ENCODE data around the gene GARNL3.
A peak's percentile ranks its signal among the peaks of the same experiment; 100 is the strongest.

Gene GARNL3

GRCh38 chr9:127264462-127265219 lies at the start of gene GARNL3:
Gene GARNL3 (plus strand): TSS chr9:127264774. CDS start chr9:127264878, 104 bp downstream.
- DNase-seq: no peak

- DNase-seq: no peak
These were observed 49.0 kb upstream of the GARNL3 start for GRCh38 chr9:127215268-127216209.

- no peak for DNase-seq
These were observed 48.2 kb upstream of the GARNL3 start for GRCh38 chr9:127216210-127216887.

- DNase-seq: no peak
These were observed 47.7 kb upstream of the GARNL3 start for GRCh38 chr9:127216888-127217217.

- DNase-seq: no peak
These were observed 45.8 kb upstream of the GARNL3 start for GRCh38 chr9:127218818-127219217.

GRCh38 chr9:127219520-127219919 lies 45.1 kb upstream of the GARNL3 start:
- DNase-seq: no peak

- no peak for DNase-seq
These were observed 42.9 kb upstream of the GARNL3 start for GRCh38 chr9:127221695-127222094.

GRCh38 chr9:127222388-127223095 lies 42.0 kb upstream of the GARNL3 start:
- no peak for DNase-seq

GRCh38 chr9:127223266-127223665 lies 41.3 kb upstream of the GARNL3 start:
- no peak for DNase-seq

- DNase-seq: no peak
These were observed 40.8 kb upstream of the GARNL3 start for GRCh38 chr9:127223810-127224177.

GRCh38 chr9:127224178-127224882 lies 40.2 kb upstream of the GARNL3 start:
- DNase-seq: peak; percentile 94

- DNase-seq: peak; percentile 97
These were observed 39.5 kb upstream of the GARNL3 start for GRCh38 chr9:127224883-127225739.

- no peak for DNase-seq
These were observed 38.6 kb upstream of the GARNL3 start for GRCh38 chr9:127225801-127226625.

GRCh38 chr9:127229691-127230417 lies 34.7 kb upstream of the GARNL3 start:
- DNase-seq: no peak

- DNase-seq: no peak
These were observed 32.9 kb upstream of the GARNL3 start for GRCh38 chr9:127231666-127232065.

GRCh38 chr9:127232833-127233549 lies 31.6 kb upstream of the GARNL3 start:
- DNase-seq: no peak

- DNase-seq: no peak
These were observed 31.0 kb upstream of the GARNL3 start for GRCh38 chr9:127233550-127233949.

GRCh38 chr9:127233989-127234388 lies 30.6 kb upstream of the GARNL3 start:
- no peak for DNase-seq

GRCh38 chr9:127237801-127238200 lies 26.8 kb upstream of the GARNL3 start:
- no peak for DNase-seq
